Stimulated activated CD4-positive, alpha-beta T cell treated with anti-CD3 and anti-CD28 coated beads, TNF-alpha, amount 100 ng/mL, for 1 hour (primary cell): Measurements from ENCODE around the gene TTC7B.
"Not testable (repeated sequence)": the region's sequence is repeated elsewhere in the genome, so short reads cannot be mapped to it uniquely, and the experiment has no call there.

Experiments
- DNase-seq, 3 donors: peaks; one replicate each; pipeline ENCODE4 v3.0.0-alpha.2; 2020; ENCODE audit warnings: low read depth in 3 of 3, low spot score in 1 of 3

Gene TTC7B

GRCh38 chr14:90831821-90832220, 15.6 kb upstream of the TTC7B start:
- DNase-seq, result no peak

- DNase-seq, result no peak
Observed at GRCh38 chr14:90830931-90831701, 14.9 kb upstream of the TTC7B start.

GRCh38 chr14:90829677-90830076, 13.4 kb upstream of the TTC7B start:
- DNase-seq, result no peak

- DNase-seq, result no peak
Observed at GRCh38 chr14:90828642-90829487, 12.6 kb upstream of the TTC7B start.

GRCh38 chr14:90827919-90828610, 11.8 kb upstream of the TTC7B start:
- DNase-seq, result peak; percentile 72 to 86 (median 82)

GRCh38 chr14:90823542-90823941, 7.3 kb upstream of the TTC7B start:
- DNase-seq, result not testable (repeated sequence)

GRCh38 chr14:90820958-90821357, 4.7 kb upstream of the TTC7B start:
- peak; percentile 24 to 58 (median 35) for DNase-seq

- DNase-seq, result no peak
Observed at GRCh38 chr14:90819734-90820393, 3.6 kb upstream of the TTC7B start.

GRCh38 chr14:90818715-90819114, 2.5 kb upstream of the TTC7B start:
- no peak for DNase-seq

GRCh38 chr14:90816681-90817436, 629 bp upstream of the TTC7B start:
- DNase-seq, result no peak

- no peak for DNase-seq
Observed at GRCh38 chr14:90815572-90815821, 733 bp downstream of the TTC7B start.

GRCh38 chr14:90814806-90815571, 1.2 kb downstream of the TTC7B start:
- DNase-seq, result no peak

- no peak for DNase-seq
Observed at GRCh38 chr14:90813442-90813841, 2.8 kb downstream of the TTC7B start.

GRCh38 chr14:90812109-90812508, 4.1 kb downstream of the TTC7B start:
- DNase-seq, result no peak

- DNase-seq, result no peak
Observed at GRCh38 chr14:90811641-90812040, 4.6 kb downstream of the TTC7B start.

GRCh38 chr14:90810806-90811205, 5.4 kb downstream of the TTC7B start:
- DNase-seq, result no peak

GRCh38 chr14:90809530-90810312, 6.5 kb downstream of the TTC7B start:
- no peak for DNase-seq

- DNase-seq, result no peak
Observed at GRCh38 chr14:90808759-90809529, 7.3 kb downstream of the TTC7B start.
